K562 (cell line): ENCODE measurements around the gene SLC35A2. TPM values are rescaled to one million over a fixed set of nuclear protein-coding genes. Genes with fewer than 3 reads are reported as not detected.

Experiments
- ARHGAP35 ChIP-seq: fragments of 450-650 bp; IDR thresholded peaks from 2 replicates; pipeline ENCODE4 v1.6.1; 2018; ENCODE audit not compliant: partially characterized antibody
- CEBPG ChIP-seq, 3 experiments: fragments of 200-800 bp in 1 of 3; sonication (Bioruptor generic) in 1 of 3; sonication (generic) in 1 of 3; formaldehyde crosslinking in 1 of 3; IDR thresholded peaks in 2 of 3; conservative IDR thresholded peaks in 1 of 3; 2 replicates each; pipeline versions ENCODE4 v1.6.1 to v1.8.0; 2016 to 2022; ENCODE audit warnings: missing compliant biosample characterization in 2 of 3, missing genetic modification characterization in 2 of 3, mild to moderate bottlenecking in 1 of 3, missing genetic modification reagents in 1 of 3
- CREBBP ChIP-seq: IDR thresholded peaks from one replicate; pipeline ENCODE4 v1.6.1; 2012; ENCODE audit warnings: low read depth, mild to moderate bottlenecking, control low read depth, inconsistent platforms, low read length
- DACH1 ChIP-seq: fragments of 450-650 bp; IDR thresholded peaks from 2 replicates; pipeline ENCODE4 v1.6.1; 2018; ENCODE audit not compliant: partially characterized antibody
- DNMT1 ChIP-seq: fragments of 450-650 bp; IDR thresholded peaks from 2 replicates; pipeline ENCODE4 v1.6.1; 2016; ENCODE audit warnings: antibody characterized with exemption, mild to moderate bottlenecking
- DPF2 ChIP-seq: fragments of 450-650 bp; IDR thresholded peaks from 2 replicates; pipeline ENCODE4 v1.6.1; 2016
- ELF2 ChIP-seq: fragments of 250-450 bp; sonication (Bioruptor Pico); IDR thresholded peaks from 2 replicates; pipeline ENCODE4 v1.5.0; 2021; ENCODE audit warnings: mild to moderate bottlenecking
- EP400 ChIP-seq: fragments of 450-650 bp; IDR thresholded peaks from 2 replicates; pipeline ENCODE4 v1.6.1; 2017; ENCODE audit warnings: antibody characterized with exemption, mild to moderate bottlenecking, moderate library complexity
- FIP1L1 ChIP-seq: fragments of 200-400 bp; formaldehyde crosslinking; IDR thresholded peaks from 2 replicates; pipeline ENCODE4 v1.6.1; 2018; ENCODE audit warnings: mild to moderate bottlenecking, low read depth, low read length; ENCODE audit not compliant: poor library complexity, severe bottlenecking
- GTF2A2 ChIP-seq: IDR thresholded peaks from 2 replicates; pipeline ENCODE4 v1.6.1; 2016; ENCODE audit warnings: mild to moderate bottlenecking, missing genetic modification characterization, missing compliant biosample characterization
- HMGN3 ChIP-seq: IDR thresholded peaks from 2 replicates; pipeline ENCODE4 v1.6.1; 2011; ENCODE audit warnings: borderline replicate concordance, low read depth, mild to moderate bottlenecking, mixed read lengths, low read length; ENCODE audit not compliant: insufficient read length; ENCODE audit errors: extremely low read depth
- MTA1 ChIP-seq: fragments of 450-650 bp; IDR thresholded peaks from 2 replicates; pipeline ENCODE4 v1.6.1; 2017; ENCODE audit warnings: borderline replicate concordance
- MTF1 ChIP-seq: fragments of 250-450 bp; sonication (Bioruptor Pico); IDR thresholded peaks from 2 replicates; pipeline ENCODE4 v1.9.0; 2021; ENCODE audit warnings: moderate library complexity, mild to moderate bottlenecking, inconsistent platforms, borderline replicate concordance
- RBM15 ChIP-seq: fragments of 200-400 bp; formaldehyde crosslinking; IDR thresholded peaks from 2 replicates; pipeline ENCODE4 v1.6.1; 2018; ENCODE audit warnings: mild to moderate bottlenecking, low read length, moderate library complexity; ENCODE audit not compliant: insufficient read depth
- TRIM25 ChIP-seq: fragments of 450-650 bp; IDR thresholded peaks from 2 replicates; pipeline ENCODE4 v1.7.0; 2016; ENCODE audit warnings: borderline replicate concordance
- YY1 ChIP-seq, 3 experiments: IDR thresholded peaks; 2 replicates each; pipeline ENCODE4 v1.6.1; 2011; ENCODE audit warnings: low read length in 2 of 3, mild to moderate bottlenecking in 2 of 3, moderate library complexity in 2 of 3, borderline replicate concordance in 1 of 3, control low read depth in 1 of 3, low read depth in 1 of 3; ENCODE audit not compliant: insufficient read depth in 3 of 3, insufficient replicate concordance in 2 of 3, control insufficient read depth in 1 of 3, insufficient read length in 1 of 3; ENCODE audit errors: extremely low read depth in 1 of 3
- ZNF140 ChIP-seq: fragments of 250-450 bp; sonication (Bioruptor Pico); IDR thresholded peaks from 2 replicates; pipeline ENCODE4 v1.8.0; 2021; ENCODE audit warnings: moderate library complexity, mild to moderate bottlenecking, inconsistent platforms
- ZNF263 ChIP-seq: sonication (generic); formaldehyde crosslinking; IDR thresholded peaks from 2 replicates; pipeline ENCODE4 v1.8.0; 2022; ENCODE audit warnings: mild to moderate bottlenecking, missing genetic modification reagents, borderline replicate concordance
- ZNF3 ChIP-seq: fragments of 250-450 bp; sonication (Bioruptor Pico); IDR thresholded peaks from 2 replicates; pipeline ENCODE4 v1.5.0; 2021; ENCODE audit warnings: mild to moderate bottlenecking, moderate library complexity
- ZNF408 ChIP-seq: fragments of 250-450 bp; sonication (Bioruptor Pico); IDR thresholded peaks from 2 replicates; pipeline ENCODE4 v1.4.0; 2020; ENCODE audit warnings: low read depth, mild to moderate bottlenecking, moderate library complexity
- ZNF561 ChIP-seq: fragments of 450-650 bp; formaldehyde crosslinking; conservative IDR thresholded peaks from 2 replicates; pipeline ENCODE4 v1.4.0; 2020; ENCODE audit warnings: mild to moderate bottlenecking, moderate library complexity
- ZNF778 ChIP-seq: fragments of 450-650 bp; formaldehyde crosslinking; IDR thresholded peaks from 2 replicates; pipeline ENCODE4 v1.4.0; 2020; ENCODE audit warnings: mild to moderate bottlenecking, moderate library complexity
- polyA plus RNA-seq, 8 experiments: library from polyadenylated mRNA; depleted of rRNA in 4 of 8; stranded (reverse) in 5 of 8; unstranded in 3 of 8; fragments of >200 nt; fragmentation: Nextera tagmentation in 2 of 8; fragmentation: Illumina TruSeq in 1 of 8; extraction: Ambion mirVana in 2 of 8; extraction: Trizol in 1 of 8; gene quantifications; 2 replicates each; pipeline versions ENCODE4 v1.2.1 to v1.2.3, GENCODE V29; 2011 to 2014; ENCODE audit warnings: inconsistent platforms in 1 of 8, missing spikeins in 1 of 8
- total RNA-seq, 7 experiments: library from RNA; depleted of rRNA in 6 of 7; stranded (reverse); fragments of >200 nt in 6 of 7; fragmentation: Illumina TruSeq in 2 of 7; extraction: Trizol in 2 of 7; gene quantifications; 2 replicates each; pipeline versions ENCODE4 v1.2.1 to v1.2.3, GENCODE V29; 2011 to 2021; ENCODE audit warnings: low replicate concordance in 1 of 7
- TF ChIP-seq, protein P1 (sequence below): IDR thresholded peaks from 2 replicates; pipeline ENCODE4 v1.6.1; 2012; ENCODE audit warnings: low read depth, low read length, improper control_type of control experiment, borderline replicate concordance
- TF ChIP-seq, protein P2 (sequence below): fragments of 250-450 bp; sonication (Bioruptor Pico); IDR thresholded peaks from 2 replicates; pipeline ENCODE4 v1.6.1; 2021; ENCODE audit warnings: mild to moderate bottlenecking

The SLC35A2 gene
- total and polyA plus RNA-seq, 9 of the 15 experiments (the other 6 are each of a cell fraction or from before 2014, with no cell fraction given): 3.3 to 38.9 (median 20.0) TPM

- TF ChIP-seq TRIM25 (no peak), ZNF408 (CRISPR knock-in tag) (no peak), ARHGAP35 (no peak), DPF2 (0 out of 2 replicates have a peak, but pooled peaks have one; percentile 32), ELF2 (0 out of 2 replicates have a peak, but pooled peaks have one; percentile 5), RBM15 (no peak), CREBBP (no peak), MTF1 (no peak), EP400 (peak; percentile 82), HMGN3 (no peak), FIP1L1 (no peak), GTF2A2 (no peak), ZNF3 (no peak), DNMT1 (no peak), ZNF561 (CRISPR knock-in tag) (no peak), ZNF140 (CRISPR knock-in tag) (no peak), ZNF263 (CRISPR knock-in tag) (no peak), ZNF778 (CRISPR knock-in tag) (no peak), MTA1 (no peak; the same call in 1 of the 2 replicates), YY1 (IDR thresholded peaks at IDR 0.05; ENCODE audit: borderline replicate concordance in 1 of 3, control insufficient read depth in 1 of 3, extremely low read depth in 1 of 3, insufficient read depth in 3 of 3, insufficient read length in 1 of 3, insufficient replicate concordance in 2 of 3, low read depth in 1 of 3, low read length in 2 of 3) (no peak), DACH1 (no peak), CEBPG (CRISPR knock-in tag; IDR thresholded peaks at IDR 0.05) (peak; percentile 86), CEBPG (tag; conservative IDR thresholded peaks at IDR 0.05 in 1 of 2, IDR thresholded peaks at IDR 0.05 in 1 of 2) (peak; percentile 65 to 84)
- TF ChIP-seq, protein P1, sequence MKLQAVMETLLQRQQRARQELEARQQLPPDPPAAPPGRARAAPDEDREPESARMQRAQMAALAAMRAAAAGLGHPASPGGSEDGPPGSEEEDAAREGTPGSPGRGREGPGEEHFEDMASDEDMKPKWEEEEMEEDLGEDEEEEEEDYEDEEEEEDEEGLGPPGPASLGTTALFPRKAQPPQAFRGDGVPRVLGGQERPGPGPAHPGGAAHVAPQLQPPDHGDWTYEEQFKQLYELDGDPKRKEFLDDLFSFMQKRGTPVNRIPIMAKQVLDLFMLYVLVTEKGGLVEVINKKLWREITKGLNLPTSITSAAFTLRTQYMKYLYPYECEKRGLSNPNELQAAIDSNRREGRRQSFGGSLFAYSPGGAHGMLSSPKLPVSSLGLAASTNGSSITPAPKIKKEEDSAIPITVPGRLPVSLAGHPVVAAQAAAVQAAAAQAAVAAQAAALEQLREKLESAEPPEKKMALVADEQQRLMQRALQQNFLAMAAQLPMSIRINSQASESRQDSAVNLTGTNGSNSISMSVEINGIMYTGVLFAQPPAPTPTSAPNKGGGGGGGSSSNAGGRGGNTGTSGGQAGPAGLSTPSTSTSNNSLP: no peak
- TF ChIP-seq, protein P2, sequence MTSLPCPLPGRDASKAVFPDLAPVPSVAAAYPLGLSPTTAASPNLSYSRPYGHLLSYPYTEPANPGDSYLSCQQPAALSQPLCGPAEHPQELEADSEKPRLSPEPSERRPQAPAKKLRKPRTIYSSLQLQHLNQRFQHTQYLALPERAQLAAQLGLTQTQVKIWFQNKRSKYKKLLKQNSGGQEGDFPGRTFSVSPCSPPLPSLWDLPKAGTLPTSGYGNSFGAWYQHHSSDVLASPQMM: no peak
These were observed 46.6 kb upstream of the SLC35A2 start (continued) for GRCh38 chrX:48957827-48958634.
